Stimulated activated CD8-positive, alpha-beta memory T cell treated with anti-CD3 and anti-CD28 coated beads, Interleukin-2, amount 100 ng/mL, for 1 hour (primary cell): ENCODE measurements around the gene ADAMTS12.

Source experiments
- DNase-seq, 2 donors: peaks; one replicate each; pipeline ENCODE4 v3.0.0-alpha.2; 2020; ENCODE audit warnings: low read depth in 2 of 2

ADAMTS12 gene

DNA sequence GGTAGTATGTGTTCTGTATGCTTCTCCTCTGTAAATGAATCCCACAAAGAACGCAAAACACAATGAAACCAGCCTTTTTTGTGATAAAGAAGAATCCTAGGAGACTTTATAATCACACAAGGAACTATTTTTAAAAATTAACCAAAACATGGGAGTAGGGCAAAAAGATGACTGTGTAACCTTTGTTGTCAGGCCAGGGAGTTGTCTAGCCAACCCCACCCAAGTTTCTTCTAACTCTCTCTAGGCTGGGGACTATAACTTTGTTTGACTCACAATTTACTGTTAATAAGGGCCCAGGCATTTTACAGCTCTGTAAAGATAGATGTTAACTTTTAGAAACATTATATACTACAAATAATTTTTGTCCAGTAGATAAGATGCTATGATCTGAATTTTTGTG lies 176.1 kb downstream of the ADAMTS12 start:
- no peak for DNase-seq

DNA sequence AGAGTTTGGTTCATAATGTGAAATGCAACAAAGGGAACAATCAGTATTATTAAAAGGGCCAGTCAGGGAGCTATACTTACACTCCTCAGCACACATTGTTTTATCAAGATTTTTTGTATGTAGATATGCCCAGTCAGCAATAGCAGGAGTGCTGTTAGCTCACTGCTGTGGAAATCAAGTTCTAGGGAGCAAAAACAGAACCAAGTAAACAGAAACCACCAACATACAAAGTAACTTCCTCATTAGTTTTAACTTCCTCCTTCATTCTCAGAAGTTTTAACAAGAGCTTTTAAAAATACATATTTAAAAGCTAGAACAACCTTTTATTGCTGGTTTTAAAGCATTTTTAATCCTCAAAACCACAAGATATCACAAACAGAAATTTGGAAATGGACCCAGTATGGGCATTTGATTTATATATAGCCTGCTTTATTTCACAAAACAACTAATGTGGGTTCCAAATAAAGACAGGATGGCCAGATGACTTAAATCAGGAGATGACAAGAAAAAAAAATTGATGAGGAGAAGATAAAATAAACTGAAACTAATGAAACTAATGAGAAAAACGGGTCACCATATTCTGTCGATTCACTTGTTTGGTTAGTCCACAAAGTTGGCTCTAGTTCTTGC lies 178.5 kb downstream of the ADAMTS12 start:
- DNase-seq: no peak

DNA sequence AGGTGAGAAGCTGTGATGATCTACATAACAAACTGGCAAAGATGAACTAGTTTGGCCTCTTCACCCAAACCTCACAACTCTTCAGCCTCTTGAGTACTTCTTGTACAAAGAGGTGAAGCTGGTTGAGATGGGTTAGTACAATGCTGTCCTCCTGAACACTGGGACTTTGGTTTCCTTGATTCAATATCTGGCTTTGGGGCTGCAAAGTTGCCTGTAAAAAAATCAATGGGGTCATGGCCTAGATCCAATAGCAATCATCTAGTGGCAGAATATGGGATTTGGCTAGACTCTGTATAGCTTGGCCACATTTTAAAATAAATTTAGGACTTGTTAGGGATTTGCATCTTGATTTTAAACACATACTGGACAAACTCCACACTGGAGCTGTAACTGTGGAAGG lies 179.1 kb downstream of the ADAMTS12 start:
- DNase-seq: no peak

DNA sequence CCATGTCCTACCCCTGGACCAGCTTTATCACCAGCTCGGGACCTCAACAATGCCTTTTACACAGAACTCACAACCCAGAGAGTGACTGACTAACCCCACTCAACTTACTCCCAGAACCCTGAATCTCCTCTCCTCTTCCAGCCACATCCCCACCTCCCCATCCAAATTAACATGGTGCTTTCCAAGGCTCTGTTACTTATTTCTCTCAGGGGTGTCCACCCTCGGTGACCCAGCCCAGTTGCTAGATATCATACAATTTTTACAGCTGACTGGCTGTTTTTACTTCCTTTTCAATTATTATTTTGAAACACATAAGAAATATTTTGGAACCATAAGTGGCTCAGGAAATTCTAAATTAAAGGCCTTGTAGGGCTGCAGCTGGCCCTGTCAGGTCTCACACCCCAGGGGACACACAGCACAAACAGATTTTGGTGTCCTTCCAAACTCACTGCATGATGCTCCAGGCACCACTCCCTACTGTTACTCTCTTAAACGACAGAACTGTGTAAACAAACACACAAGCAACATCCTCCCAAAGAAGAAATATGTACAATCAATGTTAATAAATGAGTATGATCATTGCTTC lies 180.6 kb downstream of the ADAMTS12 start:
- no peak for DNase-seq

DNA sequence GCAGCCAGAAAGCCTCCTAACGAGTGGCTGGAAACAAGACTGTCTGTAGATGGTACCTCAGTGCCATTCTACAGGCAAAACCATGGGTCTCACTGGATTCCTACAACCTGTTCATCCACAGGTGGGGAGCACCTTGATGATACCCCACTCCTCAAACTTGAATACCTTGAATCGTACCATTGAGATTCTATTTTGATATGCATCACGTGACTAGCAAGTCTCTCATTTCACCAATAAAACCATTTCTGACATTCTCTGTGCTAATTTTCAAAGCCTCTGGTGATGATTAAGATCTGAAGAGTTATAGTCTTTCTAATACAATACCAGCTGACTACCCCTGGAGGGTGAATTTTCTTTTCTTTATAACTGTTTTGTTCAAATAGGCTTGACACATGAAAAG lies 188.9 kb downstream of the ADAMTS12 start:
- no peak for DNase-seq

DNA sequence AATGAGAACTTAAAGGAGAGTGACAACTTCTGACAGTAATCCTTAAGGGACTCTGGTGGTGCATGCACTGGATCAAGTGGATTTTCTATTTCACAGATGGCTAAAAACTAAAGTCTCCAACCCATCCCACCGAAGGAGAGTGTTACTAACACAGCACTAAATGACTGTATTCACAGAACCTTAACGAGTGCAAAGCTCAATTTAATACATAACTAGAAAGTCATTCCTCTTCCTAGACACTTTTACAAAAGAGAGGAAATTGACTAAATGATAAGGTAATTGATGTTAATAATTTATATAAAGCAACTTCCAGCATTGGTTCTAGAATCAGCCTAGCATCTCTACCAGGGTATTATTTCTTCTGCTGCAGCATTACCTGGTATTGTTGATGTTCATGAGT lies 189.8 kb downstream of the ADAMTS12 start:
- no peak for DNase-seq

DNA sequence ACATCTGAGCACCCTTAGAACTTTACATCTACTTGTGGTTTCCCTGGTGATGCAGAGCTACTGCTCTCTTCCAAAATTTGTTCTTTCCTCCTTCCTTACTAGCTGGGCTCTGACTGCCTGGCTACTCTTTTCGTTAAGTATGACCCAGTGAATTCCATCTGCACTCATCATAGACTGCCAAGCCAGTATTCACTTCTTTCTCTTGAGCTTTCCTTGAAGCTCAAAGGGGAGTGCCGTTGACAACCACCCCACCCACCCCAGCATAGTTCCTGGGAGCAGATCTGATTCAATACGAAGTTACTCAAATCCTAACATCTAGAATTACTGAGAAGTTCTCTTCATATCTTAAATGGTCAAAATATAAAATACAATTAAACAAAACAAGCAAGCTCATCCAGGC lies 190.5 kb downstream of the ADAMTS12 start:
- DNase-seq: no peak

DNA sequence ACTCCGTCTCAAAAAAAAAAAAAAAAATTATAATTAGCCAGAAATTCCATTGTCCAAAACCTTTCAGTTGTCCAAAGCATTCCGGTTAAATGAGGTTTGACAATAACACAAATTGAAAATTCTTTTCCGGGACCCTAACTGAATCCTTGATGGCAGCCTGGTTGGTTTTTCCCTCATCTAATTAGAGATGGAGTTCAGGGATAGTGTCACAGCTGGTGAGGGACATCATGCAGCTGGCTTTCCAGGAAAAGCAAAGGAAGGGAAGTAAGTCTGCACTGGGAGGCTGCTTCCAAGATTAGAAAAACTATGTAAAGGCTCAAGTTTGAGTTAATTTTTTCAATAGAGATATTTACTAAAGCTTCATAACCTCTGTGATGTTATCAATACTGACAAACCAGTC lies 195.4 kb downstream of the ADAMTS12 start:
- DNase-seq: no peak

DNA sequence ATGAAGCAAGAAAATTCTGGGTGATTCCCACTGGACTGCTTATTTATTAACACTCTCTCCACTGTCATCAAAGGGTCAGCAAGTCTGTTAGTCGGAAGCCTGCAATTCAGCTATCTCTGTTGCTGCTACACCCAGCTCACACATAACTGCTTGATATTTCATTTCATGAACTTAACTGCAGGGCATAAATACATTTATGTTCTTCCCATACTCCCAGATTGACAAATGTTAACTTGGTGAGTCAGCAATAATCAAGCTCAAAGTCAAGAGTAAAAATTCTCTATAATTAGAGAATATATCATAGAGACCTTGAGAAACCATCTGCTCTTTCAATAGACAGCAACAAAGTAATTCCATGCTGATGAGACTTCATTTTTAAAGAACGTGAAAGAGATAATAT lies 198.8 kb downstream of the ADAMTS12 start:
- no peak for DNase-seq

DNA sequence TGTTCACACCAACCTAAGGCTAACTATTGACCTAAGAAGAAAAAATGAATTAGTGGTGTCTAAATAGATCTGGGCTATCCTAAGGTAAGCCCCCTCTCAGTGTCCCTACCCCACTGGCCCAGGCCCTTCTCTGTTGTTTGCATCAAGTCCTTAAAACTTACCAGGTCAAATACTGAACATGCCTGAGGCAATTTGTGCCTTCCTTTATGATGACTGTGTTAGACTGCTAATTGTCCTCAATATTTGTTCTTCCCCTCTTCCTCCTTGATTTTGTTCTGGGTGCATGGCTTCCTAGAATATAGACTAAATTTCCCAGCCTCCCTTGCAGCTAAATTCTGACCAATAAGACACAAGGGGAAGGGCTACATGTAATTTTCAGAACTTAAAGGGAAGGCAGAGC lies 199.9 kb downstream of the ADAMTS12 start:
- DNase-seq: no peak

DNA sequence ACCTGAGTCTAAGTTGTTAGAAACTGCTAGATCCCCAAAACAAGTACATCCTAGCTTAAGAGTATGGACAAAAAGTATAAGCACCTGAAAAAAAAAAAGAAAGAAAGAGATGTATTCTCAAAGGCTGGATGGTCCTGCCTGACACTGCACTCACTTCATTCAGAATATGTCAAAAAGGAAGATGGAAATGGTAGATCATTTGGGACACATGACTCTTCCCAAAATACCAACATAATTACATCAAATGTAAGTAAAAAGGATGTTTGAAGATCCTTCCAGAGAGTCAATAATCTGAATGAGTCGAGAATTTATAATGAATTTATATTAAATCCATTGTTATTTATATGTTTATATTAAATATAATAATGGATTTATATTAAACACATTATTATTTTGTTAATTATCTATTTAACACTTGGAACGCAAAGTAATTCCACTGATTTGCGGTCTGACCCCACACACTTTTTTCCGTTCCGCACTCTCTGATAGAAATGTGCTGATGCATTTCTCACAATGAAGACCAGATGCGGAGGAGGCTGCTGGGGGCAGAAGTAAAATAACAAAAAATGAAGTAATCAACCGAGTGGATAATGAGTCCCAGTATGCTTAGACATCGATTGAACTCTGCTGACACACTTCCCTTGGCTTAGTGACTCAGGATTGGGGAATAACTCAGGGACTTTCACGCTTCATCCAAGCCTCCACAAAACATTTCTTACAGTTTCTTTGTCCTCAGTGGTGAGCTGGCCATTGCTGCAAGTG lies 201.2 kb downstream of the ADAMTS12 start:
- DNase-seq: no peak

DNA sequence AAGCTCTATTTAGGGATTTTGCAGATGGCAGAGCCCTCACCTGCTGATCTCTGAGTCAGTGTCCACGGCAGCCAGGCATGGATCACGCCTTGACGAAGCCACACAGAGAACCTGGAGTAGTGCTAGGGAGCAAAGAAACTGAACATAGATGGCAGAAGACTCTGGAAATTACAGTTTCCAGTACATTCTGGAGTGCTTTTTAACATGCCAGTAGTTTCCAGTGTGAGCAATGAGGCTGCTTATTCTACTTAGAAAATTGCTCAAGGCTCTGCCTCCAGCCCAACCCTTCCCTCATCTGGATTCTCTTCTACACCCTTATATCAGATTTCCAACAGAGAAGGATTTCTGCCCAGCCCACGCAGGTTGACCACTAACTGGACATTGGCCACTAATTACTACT lies 203.3 kb downstream of the ADAMTS12 start:
- no peak for DNase-seq

DNA sequence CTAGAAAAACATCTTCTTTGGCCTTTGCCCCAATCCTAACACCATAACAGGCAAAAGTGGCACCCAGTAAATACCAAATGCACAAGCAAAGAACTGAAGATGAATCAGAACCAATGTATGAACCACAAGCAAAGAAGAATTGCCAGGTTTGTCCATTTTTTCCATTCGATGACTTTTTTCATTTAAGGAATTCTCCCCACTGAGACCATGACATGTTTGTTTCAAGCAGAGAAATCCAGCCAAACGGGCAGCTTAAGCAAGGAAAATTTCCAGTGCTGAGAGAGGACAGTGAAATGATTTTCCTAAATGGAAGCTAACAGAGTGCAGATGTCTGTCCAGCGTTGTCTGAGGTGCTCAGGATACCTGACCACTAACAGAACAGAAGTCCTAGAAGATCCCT lies 203.7 kb downstream of the ADAMTS12 start:
- no peak for DNase-seq

DNA sequence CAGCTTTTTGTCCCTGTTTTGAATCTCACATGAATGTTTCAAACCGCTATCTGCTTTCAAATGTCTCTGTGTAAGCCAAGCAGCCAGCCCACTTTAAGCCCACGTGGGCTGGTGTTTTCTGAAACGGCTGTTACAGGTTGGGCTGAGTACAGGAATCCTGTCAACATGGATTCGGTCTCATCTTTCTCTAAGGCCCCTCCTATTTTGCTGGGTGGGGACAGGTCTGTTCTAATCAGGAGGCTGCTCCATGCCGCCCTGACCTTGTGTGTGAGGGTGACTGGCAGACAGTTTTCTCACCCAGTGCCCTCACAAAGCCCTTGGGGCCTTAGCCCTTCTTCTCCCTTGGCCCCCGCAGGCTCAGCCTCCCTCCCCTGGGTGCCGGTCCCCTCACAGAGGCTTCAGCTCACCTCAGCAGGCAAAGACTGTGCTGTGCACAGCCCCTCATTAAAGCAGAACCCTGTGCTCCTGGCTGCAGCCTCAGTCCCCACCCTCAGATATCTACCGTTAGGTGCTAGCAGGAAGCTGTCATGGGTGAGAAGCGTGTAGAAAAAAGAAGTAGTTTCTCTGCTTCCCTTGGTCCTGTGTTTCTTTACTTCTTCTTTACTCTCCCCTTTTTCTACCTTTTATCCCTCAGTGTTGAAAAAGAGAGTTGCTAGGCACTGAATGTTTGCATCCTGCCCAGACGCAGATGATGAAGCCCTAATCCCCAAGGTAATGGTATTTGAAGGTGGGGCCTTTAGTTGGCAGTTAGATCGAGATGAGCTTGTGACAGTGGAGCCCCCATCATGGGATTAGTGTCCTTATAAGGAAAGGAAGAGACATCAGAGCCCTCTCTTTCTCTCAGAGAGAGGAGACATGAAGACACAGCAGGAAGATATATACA lies 205.7 kb downstream of the ADAMTS12 start:
- DNase-seq: no peak

DNA sequence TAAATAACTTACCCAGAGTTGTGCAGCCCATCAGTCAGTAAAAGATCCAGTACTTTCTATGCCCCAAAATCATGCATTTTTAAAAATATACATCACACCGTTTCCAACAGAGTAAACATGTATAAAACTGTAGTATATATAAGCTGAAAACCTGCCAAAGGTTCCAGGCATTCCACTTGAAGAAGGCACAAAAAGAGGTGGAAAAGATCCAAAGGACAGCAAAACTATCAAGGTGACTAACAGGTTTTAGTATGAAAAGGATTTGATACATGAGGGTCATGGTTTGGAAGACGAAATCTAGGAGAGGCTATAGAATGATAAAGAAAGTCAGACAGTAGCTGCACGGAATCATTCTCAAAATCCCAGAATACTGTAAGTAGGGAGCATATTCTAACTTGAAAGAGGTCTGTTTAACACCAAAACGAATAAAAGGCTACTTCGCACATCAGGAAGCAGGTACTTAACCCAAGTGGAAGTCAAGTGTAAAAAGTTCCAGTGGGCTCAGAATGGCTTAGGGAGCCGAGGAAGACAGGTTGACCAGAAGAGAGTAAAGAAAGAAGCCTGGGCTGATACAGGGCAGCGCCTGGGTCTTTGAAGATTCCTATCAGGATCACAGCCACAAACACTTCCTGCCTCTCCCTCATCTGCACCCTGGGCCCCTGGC lies 207.2 kb downstream of the ADAMTS12 start:
- DNase-seq: no peak

DNA sequence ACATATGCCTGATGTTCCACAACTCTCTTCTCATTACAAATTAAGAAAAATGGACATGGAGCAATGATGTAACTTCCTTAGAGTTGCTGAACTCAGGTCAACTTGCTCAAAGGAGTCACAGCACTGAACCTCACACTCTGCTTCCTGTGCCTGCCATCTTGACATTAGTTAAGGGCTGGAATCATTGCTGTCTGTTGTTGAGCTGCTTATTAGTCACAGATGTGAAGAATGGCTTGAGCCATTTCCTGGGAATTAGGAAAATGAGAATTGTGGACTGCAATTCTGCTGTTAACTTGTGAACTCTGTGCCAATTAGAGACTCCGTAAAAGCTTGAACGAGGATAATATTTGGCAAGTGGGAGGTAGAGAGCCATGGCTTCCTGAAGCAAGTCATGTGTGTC lies 212.0 kb downstream of the ADAMTS12 start:
- DNase-seq: no peak

DNA sequence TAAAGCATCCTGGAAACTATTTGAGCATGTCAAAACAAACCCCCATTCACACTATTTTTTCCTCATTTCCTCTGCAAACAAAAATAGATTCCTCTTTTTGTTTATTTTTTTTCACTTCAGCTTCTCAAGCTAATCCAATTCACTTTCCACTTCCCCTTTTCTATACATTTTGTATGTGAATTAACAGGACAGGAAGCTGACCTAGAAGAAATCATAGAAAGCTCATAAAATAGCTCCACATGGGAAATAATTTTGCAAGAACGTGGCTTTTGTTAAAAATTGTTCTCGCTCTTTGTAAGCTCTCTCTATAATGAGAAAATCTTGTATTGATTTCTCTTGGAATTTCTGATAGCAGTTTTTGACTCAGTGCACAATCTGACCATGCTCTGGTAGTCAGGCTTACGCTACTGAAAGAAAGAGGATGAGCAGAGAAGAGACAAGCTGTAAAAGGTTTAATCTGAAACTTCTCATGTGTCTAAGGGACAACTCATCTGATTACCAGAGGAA lies 215.8 kb downstream of the ADAMTS12 start:
- DNase-seq: no peak

DNA sequence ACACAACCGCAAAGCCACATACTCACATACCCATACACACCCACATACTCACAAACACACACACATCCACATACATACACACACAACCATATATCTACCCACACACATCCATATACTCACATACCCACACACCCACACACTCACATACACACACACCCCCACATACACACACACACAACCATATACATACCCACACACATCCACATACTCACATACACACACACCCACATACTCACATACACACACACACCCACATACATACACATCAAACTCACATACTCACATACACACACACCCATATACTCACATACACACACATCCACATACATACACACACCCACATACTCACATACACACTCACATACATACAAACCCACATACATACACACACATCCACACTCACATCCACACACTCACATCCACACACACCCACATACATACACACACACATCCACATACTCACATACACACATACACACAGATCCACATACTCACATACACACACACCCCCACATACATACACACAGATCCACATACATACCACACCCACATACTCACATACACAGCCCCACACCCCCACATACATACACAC lies 220.0 kb downstream of the ADAMTS12 start:
- no peak for DNase-seq

DNA sequence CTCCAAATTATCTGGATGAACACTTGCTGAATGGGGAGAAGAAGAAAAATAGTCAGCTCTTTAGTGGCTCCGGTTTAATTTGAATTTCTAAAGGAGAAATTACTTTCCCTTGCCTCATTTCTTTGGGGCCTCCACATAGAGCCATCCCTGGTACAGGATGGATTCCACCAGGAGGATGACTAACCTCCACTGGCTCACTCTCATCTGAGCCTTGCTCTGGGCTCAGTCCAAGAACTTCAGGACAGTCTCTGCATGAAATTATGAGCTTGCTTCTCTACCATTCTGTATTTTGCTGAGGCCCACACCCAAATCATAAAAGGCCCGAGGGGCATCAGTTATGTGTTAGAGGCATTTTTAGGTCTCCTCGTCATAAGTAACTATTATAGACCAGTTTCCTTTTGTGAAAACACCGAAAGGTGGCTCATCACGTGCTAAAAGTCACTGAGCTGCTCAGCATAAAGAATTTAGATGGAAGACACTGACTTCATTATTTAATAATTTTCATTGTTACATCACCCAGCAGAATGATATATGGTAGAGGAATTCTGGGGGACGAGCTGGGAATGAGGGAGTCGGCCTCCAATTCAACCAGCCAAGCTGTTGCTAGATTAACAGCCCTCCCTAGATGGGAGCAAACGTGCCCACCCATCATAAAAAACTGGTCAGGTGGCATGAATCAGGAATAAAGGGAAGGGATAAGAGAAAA lies 228.9 kb downstream of the ADAMTS12 start:
- no peak for DNase-seq

DNA sequence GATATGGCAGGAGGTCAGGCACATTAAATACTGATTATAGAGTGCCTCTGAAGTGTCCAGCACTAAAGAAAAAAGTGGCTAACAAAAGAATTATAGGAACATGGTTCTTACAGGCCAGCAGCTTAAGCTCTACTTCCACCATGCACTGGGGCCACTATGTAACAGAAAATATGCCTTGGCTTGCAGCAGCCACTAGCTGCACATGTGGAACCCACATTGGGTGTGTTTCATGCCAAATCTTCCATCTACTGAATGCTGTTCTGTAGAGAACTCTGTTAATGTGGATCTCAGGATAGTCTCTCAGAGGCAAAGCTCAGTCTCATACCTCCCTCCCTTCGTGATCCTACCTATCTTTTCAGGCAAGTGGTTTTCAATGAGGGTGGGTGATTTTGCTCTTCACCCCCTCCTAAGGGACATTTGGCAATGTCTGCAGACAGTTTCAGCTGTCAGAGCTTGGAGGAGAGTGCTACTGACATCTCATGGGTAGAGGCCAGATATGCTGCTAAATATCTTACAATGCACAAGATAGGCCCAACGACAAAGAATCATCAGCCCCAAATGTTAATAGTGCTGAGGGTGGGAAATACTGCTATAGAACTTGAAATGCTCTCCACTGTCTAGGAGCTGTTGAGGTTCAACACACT lies 232.1 kb downstream of the ADAMTS12 start:
- no peak for DNase-seq
